Forelimb muscle (tissue), 1 donor: ENCODE measurements around the gene FERMT2. TPM values are rescaled to one million over a fixed set of nuclear protein-coding genes. Genes with fewer than 3 reads are reported as not detected.
A peak's percentile ranks its signal among the peaks of the same experiment; 100 is the strongest.
"Not testable (repeated sequence)": the region's sequence is repeated elsewhere in the genome, so short reads cannot be mapped to it uniquely, and the experiment has no call there.

Source experiments
- DNase-seq: peaks from one replicate; pipeline ENCODE4 v3.0.0-alpha.2; 2013; ENCODE audit warnings: low read depth
- polyA plus RNA-seq: library from polyadenylated mRNA; unstranded; fragments of 120-200 nt; gene quantifications from one replicate; pipeline ENCODE4 v1.2.1, GENCODE V29; 2013; ENCODE audit not compliant: insufficient read length

The FERMT2 gene
- polyA plus RNA-seq, 1 donor = 85.0 TPM

DNA sequence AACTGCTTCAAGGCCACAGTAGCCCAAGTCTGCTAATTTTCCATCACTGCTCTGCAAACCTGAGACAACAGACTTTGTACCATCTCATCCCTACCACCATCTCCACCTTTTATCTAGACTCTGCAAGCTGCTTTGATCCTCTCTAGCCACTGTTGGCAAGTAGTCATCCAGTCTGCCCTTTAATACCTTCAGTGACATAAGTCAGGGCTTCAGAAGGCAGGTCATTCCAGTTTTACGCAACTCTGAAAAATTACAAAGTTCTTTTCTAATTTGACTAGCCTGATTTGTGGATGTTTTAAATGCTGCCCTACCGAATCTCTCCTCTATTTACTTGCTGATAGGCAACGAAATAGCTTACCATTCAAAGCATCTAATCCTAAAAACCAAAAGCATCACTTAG, 2.8 kb downstream of the FERMT2 start:
- DNase-seq = no peak

DNA sequence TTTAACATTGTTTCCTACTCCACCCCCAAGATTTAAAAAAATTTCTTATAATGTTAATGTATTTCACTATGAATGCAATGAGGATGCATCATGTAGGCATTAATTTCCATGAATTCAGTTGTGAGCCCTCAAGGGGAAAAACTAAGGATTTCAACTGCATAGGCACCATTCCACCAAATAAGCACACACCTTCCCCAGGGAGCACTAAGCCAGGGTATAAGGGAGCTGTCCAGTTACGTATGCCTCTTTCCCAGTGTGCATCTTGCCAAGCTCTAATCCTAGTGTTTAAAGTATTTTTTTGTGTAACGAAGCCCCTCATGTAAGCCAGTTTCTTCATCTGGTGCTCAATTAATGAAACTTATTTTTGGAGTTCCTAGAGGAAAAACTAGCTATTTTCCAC, 6.6 kb downstream of the FERMT2 start:
- no peak for DNase-seq

DNA sequence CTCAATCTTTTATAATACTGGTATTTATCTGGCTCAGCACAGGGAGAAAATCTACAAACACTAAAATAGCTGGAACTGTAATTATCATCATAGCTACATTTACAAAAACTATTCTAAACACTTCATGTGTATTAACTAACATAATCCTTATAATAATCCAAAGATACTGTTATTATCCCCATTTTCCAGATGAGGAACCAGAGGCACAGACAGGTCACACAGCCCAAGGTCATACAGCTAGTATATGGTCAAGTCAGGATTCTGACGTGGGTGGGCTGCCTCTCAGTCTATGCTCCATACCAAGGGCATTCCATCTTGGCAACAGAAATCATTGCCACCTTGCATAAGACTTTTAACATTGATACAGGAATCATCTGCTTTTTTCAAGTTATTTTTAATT, 11.4 kb downstream of the FERMT2 start:
- DNase-seq = no peak

DNA sequence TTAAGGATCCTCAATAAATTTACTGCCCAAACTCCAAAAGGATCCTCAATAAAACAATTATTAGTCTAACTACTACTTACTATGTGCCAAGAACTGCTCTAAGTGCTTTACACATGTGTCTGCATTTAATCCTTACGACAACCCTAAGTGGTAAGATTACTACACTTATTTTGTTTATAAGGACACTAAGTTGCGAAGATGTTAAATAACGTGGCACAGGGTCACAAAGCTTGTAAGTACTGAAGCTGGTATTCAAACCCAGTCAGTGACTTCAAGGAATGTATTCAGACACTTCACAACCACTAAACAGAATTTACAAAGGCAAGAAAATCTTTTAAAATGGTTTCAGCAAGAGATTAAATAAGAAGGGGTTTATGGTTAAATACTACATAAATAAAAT, 13.0 kb downstream of the FERMT2 start:
- DNase-seq = no peak

DNA sequence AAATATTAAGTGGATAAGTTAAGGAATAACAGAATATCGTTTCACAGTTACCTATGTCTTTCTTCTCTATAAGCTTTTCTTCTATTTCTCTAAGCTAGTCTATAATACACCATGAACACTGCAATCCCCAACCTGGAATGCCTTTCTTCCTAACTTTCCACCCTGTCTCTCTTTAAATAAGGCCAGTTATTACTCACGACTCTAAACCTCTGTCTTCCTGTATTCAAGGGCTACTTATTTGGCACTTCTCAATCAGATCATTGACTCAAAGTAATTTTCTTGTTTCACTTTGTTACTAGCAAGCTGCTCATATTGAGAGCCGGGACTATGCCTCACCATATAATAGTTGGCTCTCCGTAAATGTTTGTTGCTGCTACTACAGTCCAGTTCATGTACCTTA, 13.5 kb downstream of the FERMT2 start:
- no peak for DNase-seq

DNA sequence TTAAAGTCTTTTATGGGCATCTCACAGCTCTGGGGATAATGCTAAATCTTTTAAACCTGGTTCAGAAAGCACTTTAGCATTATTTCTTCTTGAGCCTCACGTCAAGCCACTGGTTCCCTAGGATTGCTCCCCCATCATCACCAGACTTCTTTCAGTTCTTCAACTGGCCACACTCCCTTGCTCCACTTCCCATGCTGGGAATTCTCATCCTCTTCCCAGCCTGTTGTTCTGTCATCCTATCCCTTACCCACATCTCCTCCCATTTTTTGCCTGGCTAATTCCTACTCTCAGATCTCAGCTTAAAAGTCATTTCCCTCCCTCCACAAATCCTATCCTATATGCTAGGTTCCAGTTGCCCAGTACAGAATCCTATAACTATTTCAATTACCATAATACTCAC, 14.4 kb downstream of the FERMT2 start:
- no peak for DNase-seq

DNA sequence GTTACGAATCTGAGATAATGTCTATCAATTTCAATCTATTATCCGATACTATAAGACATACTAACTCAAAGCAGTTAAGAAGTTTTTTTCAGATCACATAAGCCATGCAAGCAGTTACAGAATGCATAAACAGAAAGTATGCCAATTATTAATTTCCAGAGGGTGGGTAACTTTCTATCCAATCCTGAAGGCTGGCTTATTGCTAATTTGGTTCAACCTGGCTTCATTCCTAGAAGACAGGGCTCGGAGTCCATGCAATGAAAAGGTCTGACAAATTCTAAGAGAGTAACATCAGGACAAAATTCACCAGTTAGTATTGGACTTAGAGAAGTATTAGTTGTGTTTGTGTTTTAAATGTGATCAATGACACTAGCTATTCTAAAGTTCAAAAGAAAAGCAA, 15.0 kb downstream of the FERMT2 start:
- DNase-seq = no peak

DNA sequence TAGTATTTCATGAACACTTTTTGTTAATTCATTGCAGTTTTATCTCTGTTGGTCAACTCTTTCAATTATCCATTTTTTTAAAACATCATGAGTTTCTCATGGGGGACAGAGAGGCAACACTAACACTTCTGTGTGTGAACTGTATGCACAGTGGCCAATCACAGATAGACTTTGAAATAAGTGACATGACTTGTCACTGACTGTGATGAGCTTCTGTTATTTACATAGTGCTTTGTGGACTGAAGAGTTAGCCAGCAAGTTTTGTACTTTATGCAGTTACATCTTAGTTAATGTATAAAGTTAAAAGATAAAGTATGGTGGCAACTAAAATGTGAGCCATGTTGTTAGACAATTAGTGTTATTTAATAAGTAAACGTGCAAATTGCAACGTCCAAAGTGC, 16.1 kb downstream of the FERMT2 start:
- no peak for DNase-seq

DNA sequence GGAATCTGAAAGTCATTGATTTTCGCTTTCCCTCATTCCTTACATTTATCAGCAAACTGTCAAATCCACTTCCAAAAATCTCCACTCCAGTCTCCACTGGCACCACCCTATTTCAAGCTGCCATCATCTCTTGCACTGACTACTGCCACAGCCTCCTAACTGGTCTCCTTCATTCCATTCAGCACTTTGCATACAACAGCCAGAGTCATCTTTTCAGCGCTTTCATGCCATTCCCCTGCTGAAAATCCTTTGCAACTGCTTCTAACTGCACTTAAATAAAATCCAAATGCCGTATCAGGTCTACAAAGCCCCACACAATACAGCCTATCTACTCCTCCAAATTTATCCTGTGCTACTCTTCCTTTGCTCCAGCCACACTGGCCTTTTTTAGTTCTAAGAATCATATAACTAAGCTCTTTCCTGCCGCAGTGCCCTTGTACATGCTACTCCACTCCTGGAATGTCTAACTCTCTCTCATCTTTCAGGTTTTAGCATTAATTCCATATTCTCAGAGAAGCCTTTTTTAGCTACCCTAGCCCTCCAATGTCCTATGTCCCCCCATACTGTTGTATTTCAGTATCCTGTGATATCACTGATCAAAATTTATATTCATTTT, 21.6 kb downstream of the FERMT2 start:
- no peak for DNase-seq

DNA sequence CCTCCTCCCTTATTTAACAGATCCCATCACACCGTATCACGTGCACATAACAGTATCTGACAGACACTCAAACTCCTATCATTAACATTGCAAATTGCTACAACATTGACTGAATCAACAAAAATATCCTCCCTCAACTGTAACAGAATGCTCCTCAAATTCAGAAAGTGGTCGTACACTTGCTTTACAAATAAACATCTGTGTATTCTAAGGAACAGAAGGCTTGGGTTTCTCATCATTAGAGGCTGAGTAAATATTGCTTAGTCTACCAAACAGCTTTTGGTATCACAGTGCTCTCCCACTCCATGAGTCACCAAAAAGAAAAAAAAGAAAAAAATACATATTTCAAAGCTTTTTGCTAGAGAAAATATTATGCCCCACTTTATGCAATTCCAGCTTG, 23.9 kb downstream of the FERMT2 start:
- no peak for DNase-seq

DNA sequence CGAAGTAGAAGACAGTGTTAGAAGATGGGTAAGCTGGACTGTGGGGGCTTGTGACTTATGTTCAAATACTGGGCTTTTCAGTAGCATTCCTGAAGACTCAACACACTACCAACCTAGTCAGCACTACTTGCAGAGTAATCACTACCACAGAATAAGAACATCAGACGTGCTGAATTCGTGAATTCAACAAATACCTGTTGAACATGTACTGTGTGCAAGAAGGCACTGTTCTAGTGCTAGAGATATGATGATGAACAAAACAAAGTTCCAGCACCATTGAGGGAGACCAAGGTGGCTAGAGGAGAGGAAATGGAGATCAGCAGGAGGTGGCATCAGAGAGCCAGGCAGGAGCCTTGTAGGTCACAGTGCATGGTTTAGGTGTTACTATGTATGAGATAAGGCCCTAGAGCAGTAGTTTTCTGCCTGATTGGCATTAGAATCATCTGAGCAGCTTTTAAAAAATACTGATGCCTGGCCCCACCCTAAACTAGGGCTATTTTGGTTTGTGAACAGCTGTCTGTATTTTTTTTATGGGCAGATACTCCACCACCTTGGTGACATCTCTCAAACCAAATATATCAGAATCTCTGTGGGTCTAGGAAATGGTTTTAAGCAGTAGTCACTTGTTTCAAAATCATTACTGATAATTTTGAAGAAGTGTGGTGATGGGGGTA, 26.8 kb downstream of the FERMT2 start:
- DNase-seq = no peak

DNA sequence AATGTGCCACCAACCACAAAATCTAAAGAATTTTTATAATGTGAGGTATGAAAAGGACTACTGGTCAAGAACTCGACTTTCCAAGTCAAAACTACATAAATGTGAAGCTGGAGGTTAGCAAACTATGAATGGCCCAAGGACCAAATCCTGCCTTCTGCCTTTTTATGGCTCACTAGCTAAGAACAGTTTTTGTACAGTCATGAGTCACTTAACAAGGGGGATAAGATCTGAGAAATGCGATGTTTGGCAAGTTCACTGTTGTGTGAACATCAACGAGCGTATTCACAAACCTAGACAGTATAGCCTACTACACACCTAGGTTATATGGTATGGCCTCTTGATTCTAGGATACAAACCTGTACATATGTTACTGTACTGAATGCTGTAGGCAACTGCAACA, 28.2 kb downstream of the FERMT2 start:
- DNase-seq = no peak

DNA sequence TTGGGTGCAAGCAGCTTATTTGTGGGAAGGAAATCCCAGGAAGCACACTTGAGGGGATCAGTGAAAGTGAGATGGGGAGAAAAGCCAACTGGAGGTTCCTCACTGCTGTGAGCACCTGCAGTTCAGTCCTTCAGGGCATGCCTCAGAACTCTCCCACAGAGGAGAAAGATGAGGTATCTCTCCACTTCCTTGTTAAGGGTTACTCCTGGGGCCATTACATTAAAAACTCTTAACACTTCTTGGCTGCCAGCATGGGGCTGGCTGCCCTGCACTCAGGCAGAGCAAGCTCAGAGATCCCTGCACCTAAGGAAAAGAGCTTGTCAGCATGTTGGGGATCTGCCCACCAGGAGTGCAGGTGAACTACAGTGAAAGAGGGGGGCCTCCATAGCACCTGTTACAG, 28.8 kb downstream of the FERMT2 start:
- no peak for DNase-seq

DNA sequence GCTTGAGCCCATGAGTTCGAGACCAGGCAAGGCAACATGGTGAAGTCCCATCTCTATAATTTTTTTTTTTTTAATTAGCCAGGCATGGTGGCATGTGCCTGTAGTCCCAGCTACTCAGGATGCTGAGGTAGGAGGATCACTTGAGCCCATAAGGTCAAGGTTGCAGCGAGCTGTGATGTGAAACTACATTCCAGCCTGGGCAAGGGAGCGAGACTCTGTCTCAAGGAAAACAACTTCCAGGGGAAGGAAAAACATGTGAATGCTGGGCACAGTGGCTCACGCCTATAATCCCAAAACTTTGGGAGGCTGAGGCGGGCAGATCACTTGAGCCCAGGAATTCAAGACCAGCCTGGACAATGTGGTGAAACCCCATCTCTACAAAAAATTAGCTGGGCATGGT, 30.4 kb downstream of the FERMT2 start:
- DNase-seq = not testable (repeated sequence)

DNA sequence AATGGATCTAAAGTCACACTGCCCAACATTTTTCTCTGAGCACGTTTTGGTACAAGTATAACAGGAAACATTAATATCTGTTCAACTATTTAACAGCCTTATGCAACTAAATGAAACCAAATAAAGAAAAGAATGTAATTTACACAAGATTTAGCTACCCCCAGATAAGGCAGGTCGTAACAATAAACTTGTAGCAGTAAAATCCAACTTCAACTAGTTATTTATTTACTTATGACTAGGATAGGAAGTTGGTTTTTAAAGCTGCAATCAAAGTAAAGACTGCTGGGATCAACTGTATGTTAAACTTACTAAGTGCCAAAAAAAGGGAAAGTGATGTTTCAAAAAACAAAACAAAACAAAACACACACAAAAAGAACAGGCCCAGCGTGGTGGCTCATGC, 30.9 kb downstream of the FERMT2 start:
- DNase-seq = no peak

DNA sequence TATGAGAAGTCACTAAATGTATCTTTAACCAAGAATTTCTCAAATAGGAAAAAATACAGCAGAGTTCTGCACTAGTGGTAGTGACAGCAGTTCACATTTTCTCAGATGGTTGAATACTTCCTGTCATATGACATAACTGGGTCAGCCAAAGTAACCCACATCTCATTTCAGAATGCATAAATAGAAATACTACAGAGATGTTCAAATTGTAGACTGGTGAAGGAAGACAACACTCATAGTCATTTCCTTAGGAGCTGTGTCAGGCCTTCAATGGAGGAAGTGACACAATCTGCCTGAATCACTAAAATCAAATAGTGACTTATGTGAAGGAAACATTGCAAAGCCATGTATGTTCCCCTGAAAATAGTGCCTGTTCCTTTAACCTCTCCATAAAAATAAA, 32.4 kb downstream of the FERMT2 start:
- DNase-seq = peak; percentile 17

DNA sequence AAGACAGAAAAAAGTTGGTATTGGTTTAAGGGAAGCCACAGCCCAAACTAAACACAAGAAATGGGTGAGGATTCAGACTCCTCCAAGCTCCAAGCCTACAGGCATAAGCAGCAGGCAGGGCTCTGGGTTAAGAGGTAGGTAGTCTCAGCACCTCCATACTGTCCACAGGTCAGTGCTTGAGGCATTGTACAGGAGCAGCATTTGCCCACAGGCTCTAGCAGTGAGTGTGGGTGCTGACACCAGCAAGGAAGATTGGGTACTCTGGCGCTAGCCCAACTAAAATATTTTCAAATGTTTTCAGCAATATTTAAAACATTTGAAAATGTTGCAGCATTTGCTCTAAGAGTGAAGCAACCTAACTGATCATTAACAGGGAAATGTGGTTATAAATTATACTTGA, 33.1 kb downstream of the FERMT2 start:
- DNase-seq = no peak

DNA sequence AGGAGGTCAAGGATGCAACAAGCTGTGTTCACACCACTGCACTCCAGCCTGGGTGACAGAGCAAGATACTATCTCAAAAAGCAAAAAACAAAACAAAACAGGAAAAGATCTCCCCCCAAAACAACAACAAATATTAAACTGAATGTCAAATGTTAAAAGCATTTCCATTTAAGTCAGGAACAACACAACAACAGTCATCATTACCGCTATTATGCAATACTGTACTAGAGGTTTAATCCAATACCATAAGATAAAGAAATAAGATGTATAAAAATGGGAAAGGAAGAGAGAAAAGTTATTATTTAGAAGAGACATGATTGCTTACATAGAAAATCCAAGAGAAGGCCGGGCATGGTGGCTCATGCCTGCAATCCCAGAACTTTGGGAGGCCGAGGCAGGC, 36.6 kb downstream of the FERMT2 start:
- no peak for DNase-seq

DNA sequence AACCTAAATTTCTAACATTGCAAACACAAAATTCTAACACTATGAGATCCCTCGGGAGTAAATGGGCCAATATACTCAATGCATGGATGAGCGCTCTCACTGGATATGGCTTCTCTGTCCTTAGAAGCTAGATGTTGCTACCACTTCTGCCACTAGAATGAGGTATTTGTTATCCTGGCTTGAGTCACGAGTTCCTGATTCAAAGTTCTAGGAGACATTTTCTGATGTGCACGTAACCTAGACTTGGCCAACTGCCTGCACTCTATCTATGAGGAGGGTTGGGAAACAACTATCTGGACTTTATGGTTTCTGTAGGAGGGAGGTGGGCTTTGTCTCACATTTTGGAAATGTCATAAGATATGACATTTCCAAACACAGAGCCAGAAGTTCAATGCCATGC, 37.6 kb downstream of the FERMT2 start:
- no peak for DNase-seq

DNA sequence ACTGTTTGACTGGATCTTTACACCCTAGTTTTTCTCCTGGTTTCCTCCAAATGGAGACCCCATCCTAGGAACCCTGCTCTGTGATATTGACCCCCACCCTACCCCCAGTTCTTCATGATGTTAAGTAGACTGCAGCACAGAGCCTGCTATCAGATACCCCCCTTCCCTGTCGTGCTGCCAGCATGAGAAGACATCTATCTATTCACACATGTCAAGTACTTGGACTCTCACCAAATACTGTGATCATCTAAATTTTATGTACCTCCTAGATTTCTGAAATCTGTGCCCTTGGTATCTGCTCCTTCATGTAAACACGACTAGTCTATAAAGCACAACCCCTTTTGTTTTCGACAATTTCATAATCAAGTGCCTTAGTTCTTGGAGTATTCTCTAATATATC, 38.9 kb downstream of the FERMT2 start:
- DNase-seq = no peak

DNA sequence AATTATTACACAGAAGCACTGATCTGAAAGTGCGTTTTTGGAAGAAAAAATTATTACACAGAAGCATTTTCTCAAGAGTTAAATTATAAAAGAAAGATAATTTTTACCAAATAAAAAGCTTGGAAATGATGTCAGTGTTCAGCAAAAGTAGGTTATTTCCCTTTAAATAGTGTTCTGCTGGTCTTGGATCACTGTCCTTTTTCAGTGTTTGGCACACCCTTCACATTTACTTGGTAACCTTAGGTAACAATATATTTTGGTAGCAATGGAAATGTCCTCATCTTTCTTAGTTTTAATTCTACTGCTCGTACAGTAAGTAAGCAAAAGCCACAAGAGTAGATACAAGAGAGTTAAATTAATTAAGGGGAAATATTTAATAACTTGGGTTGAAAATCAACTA, 40.3 kb downstream of the FERMT2 start:
- DNase-seq = peak; percentile 17

DNA sequence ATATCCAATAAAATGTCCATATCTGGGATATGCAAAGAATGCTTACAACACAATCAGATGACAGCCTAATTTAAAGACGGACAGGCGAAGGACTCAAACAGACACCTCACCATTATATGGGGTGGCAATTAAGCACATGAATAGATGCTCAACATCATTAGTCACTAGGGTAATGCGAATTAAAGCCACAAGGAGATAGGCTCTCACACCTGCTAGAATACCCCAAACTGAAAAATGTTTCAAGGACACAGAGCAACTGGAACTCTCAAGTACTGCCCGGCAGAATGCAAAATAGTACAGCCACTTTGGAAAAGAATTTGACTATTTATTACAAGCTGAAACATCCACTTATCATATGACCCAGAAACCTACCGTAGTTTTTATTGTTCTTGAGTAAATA, 42.9 kb downstream of the FERMT2 start:
- no peak for DNase-seq

DNA sequence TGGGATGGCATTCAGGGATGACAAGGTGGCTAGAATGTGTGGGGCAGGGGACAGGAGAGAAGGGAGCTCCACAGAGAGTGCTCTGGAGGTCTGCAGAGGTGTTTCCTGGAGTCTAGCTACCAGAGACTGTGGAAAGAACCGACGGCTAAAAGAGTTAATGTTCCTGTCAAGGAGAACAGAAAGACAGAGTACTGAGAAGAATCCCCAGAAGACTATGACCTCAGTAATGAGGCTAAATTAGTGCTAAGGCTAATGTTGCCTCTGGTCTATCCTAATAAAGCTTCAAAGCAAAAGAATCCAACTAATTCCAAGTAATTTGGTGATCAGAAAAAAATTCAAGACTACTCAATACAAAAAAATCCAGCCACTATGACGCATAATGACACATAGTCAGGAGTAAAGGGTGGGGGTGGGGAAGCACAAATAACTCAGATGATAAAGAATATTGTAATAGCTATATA, 44.7 kb downstream of the FERMT2 start:
- no peak for DNase-seq
